NT2/D1 (cell line): ENCODE measurements around the gene LRRC56.

Source experiments
- SUZ12 ChIP-seq: IDR thresholded peaks from 2 replicates; pipeline ENCODE4 v1.6.1; 2011; ENCODE audit not compliant: insufficient read length, insufficient read depth; ENCODE audit errors: extremely low read depth
- YY1 ChIP-seq: IDR thresholded peaks from 2 replicates; pipeline ENCODE4 v1.6.1; 2011; ENCODE audit not compliant: insufficient read length, insufficient read depth
- ZNF274 ChIP-seq: IDR thresholded peaks from 2 replicates; pipeline ENCODE4 v1.6.1; 2011; ENCODE audit warnings: mild to moderate bottlenecking, low read depth, low read length

GRCh38 chr11:528166-528814 is 9.0 kb upstream of the LRRC56 start:
- TF ChIP-seq ZNF274: no peak
- no peak for TF ChIP-seq YY1
- TF ChIP-seq SUZ12: no peak
